Motor neuron (in vitro differentiated cells): ENCODE results near the gene CDS2. TPM values are rescaled to one million over a fixed set of nuclear protein-coding genes. Genes with fewer than 3 reads are reported as not detected.

ENCODE experiments used
- total RNA-seq, 8 experiments: library from RNA; unstranded; fragments of 300-600 nt; gene quantifications; 2 replicates each; pipeline versions ENCODE4 v1.2.3 to v1.2.4, GENCODE V29; 2022

Gene CDS2
- total RNA-seq, 8 experiments from 2014 or later = 18.6 to 55.0 (median 32.8) TPM

Other genes starting within 250 kb of the CDS2 start
- 10 to 100 TPM in 7 of 8 experiments, 1 to 10 TPM in 1; 7.4 to 35.3 (median 15.4) TPM for gene SLC23A2, start 125.5 kb upstream of the CDS2 start, total RNA-seq
- gene TMEM230, start 13.9 kb upstream of the CDS2 start, total RNA-seq = 100 to 1,000 TPM in 3 of 8 experiments, 10 to 100 TPM in 5; 42.3 to 119 (median 87.1) TPM
- 100 to 1,000 TPM in 4 of 8 experiments, 10 to 100 TPM in 4; 38.4 to 257 (median 86.4) TPM for gene PCNA, start 7.0 kb upstream of the CDS2 start, total RNA-seq
- gene PROKR2, start 189.9 kb downstream of the CDS2 start, total RNA-seq = under 1 TPM in 3 of 8 experiments, not detected in 5; 0.17 to 0.50 (median 0.24) TPM